HG03045 (cell line): ENCODE measurements around the gene ZNF324.

Experiments
- ATAC-seq: cut with Tn5 transposase; IDR thresholded peaks from one replicate; pipeline ENCODE4 v1.9.1; 2021; ENCODE audit warnings: mild to moderate bottlenecking, moderate library complexity; ENCODE audit not compliant: unreplicated experiment

Gene ZNF324

DNA sequence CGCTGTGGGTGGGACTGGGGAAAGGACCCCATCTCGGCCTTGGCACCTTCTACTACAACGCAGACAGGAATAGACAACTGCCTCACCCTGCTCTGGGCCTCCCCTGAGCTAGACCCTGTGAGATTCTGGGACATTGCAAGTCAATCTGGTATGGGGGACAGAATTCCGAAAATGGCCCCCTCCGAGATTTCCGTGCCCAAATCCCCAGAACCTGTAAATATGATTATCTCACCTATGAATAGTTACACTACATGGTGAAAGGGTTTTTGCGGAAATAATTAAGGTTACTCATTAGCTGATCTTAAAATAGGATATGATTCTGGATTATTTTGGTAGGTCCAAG lies 53.3 kb downstream of the ZNF324 start:
- ATAC-seq = no peak

DNA sequence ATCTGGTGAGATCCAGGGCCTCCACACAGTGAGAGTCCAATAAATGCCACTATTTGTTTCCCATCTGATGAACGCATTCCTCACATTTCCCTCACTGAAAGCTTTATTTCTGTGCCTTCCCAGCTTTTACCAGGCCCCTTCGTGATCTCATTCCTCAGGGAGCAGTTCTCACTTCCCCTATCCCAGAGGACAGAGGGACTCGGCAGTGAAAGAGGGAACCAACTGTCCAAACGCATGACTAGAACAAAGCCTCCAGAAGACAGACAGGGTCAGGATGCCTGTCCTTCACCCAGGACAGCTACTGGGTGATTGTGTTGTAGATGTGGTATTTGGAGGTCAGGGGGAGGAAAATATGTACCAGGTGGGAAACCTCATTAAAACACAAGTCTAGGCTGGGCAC lies 54.8 kb downstream of the ZNF324 start:
- ATAC-seq = no peak

GRCh38 chr19:58522709-58523108 lies 55.8 kb downstream of the ZNF324 start:
- no peak for ATAC-seq
